Neural progenitor cell (in vitro differentiated cells): ENCODE results near the gene ZNF883. TPM values are rescaled to one million over a fixed set of nuclear protein-coding genes. Genes with fewer than 3 reads are reported as not detected.

Experiments
- DNase-seq: peaks from one replicate; pipeline ENCODE4 v3.0.0-alpha.2; 2016; ENCODE audit warnings: low spot score
- H2AFZ ChIP-seq: fragments of 200-600 bp; sonication (generic); replicated peaks from 2 replicates; pipeline ENCODE4 v1.6.1; 2016; ENCODE audit warnings: antibody characterized with exemption
- H3F3A ChIP-seq: fragments of 200-600 bp; sonication (generic); 2 replicates; pipeline ENCODE4 v1.6.1; 2016; ENCODE audit warnings: antibody characterized with exemption, low read depth
- H3K27ac ChIP-seq: fragments of 200-600 bp; sonication (generic); 2 replicates; pipeline ENCODE4 v1.5.1; 2016; ENCODE audit warnings: mild to moderate bottlenecking
- H3K27me3 ChIP-seq: fragments of 200-600 bp; sonication (generic); 2 replicates; pipeline ENCODE4 v1.6.1; 2016; ENCODE audit warnings: mild to moderate bottlenecking, moderate library complexity
- H3K36me3 ChIP-seq: fragments of 200-600 bp; sonication (generic); 2 replicates; pipeline ENCODE4 v1.5.1; 2016
- H3K4me1 ChIP-seq: fragments of 200-600 bp; sonication (generic); 2 replicates; pipeline ENCODE4 v1.6.1; 2016; ENCODE audit warnings: mixed run types
- H3K4me2 ChIP-seq: fragments of 200-600 bp; sonication (generic); 2 replicates; pipeline ENCODE4 v1.6.1; 2016
- H3K4me3 ChIP-seq: fragments of 200-600 bp; sonication (generic); 2 replicates; pipeline ENCODE4 v1.5.1; 2016
- H3K79me2 ChIP-seq: fragments of 200-600 bp; sonication (generic); 2 replicates; pipeline ENCODE4 v1.6.1; 2016; ENCODE audit warnings: low read depth
- H3K9ac ChIP-seq: fragments of 200-600 bp; sonication (generic); 2 replicates; pipeline ENCODE4 v1.6.1; 2016
- H3K9me3 ChIP-seq: fragments of 200-600 bp; sonication (generic); 2 replicates; pipeline ENCODE4 v1.5.1; 2016; ENCODE audit warnings: low read depth
- H4K20me1 ChIP-seq: fragments of 200-600 bp; sonication (generic); 2 replicates; pipeline ENCODE4 v1.6.1; 2016; ENCODE audit warnings: low read depth
- H3K27ac Mint-ChIP-seq: 3 replicates; pipeline ENCODE4 v1.8.0; 2021; ENCODE audit warnings: mixed read lengths
- H3K27me3 Mint-ChIP-seq: 2 replicates; pipeline ENCODE4 v1.8.0; 2022; ENCODE audit warnings: low read depth, mild to moderate bottlenecking, inconsistent platforms, moderate library complexity, mixed read lengths; ENCODE audit not compliant: insufficient read depth
- H3K36me3 Mint-ChIP-seq: 3 replicates; pipeline ENCODE4 v1.8.0; 2021; ENCODE audit warnings: mixed read lengths
- H3K4me1 Mint-ChIP-seq: 3 replicates; pipeline ENCODE4 v1.8.0; 2021; ENCODE audit warnings: mixed read lengths
- H3K4me3 Mint-ChIP-seq: 3 replicates; pipeline ENCODE4 v1.8.0; 2021; ENCODE audit warnings: mild to moderate bottlenecking, moderate library complexity, mixed read lengths
- H3K9me3 Mint-ChIP-seq: 3 replicates; pipeline ENCODE4 v1.8.0; 2020; ENCODE audit warnings: mixed read lengths
- CTCF ChIP-seq: fragments of 200-600 bp; sonication (generic); IDR thresholded peaks from 2 replicates; pipeline ENCODE4 v1.5.1; 2017; ENCODE audit warnings: antibody characterized with exemption, mild to moderate bottlenecking
- EZH2 ChIP-seq: fragments of 200-600 bp; sonication (generic); IDR thresholded peaks from 2 replicates; pipeline ENCODE4 v1.6.1; 2017; ENCODE audit warnings: antibody characterized with exemption, mild to moderate bottlenecking, moderate library complexity
- EZH2phosphoT487 ChIP-seq: fragments of 200-600 bp; sonication (generic); IDR thresholded peaks from 2 replicates; pipeline ENCODE4 v1.6.1; 2017; ENCODE audit warnings: antibody characterized with exemption
- total RNA-seq: library from RNA; depleted of rRNA; stranded (reverse); fragments of >200 nt; gene quantifications from 2 replicates; pipeline ENCODE4 v1.2.3, GENCODE V29; 2015; ENCODE audit warnings: low replicate concordance

The ZNF883 gene
- total RNA-seq, 1 donor from 2014 or later, result 20.0 TPM

DNA sequence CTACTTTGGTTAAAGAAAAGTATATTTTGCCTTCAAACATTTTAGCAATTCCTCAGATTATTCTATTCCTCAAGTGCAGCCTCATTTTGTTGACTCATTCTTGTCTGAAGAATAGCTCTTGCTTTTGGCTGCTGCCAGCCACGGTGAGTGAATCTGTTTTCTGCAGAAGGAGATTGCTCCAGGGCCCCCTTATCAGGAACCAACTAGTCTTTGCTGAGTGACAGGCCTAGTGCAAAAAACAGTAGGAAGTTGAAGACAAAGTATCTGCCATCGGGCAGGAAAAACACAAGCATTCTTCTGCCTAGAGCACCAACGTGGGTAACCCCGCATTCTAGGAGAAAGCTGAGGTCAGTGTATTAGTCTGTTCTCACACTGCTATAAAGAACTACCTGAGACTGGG, 42.3 kb downstream of the ZNF883 start:
- no peak overlapping the region for H3K27ac ChIP-seq
- no peaks in the 10 kb centered on the region for H3K79me2 ChIP-seq
- no peak overlapping the region for H3K4me3 ChIP-seq
- no peaks in the 10 kb centered on the region for H3K36me3 ChIP-seq
- H3K4me2 ChIP-seq, result no peak overlapping the region
- H3K4me1 ChIP-seq, result no peaks in the 10 kb centered on the region
- no peak overlapping the region for H2AFZ ChIP-seq
- Mint-ChIP-seq H3K4me1 (no peaks in the 10 kb centered on the region), H3K4me3 (no peak overlapping the region), H3K27me3 (peaks cover 13% of the 10 kb centered on the region), H3K36me3 (no peaks in the 10 kb centered on the region), H3K9me3 (peaks cover 2% of the 10 kb centered on the region), H3K27ac (no peak overlapping the region)
- DNase-seq, result no peak
- H4K20me1 ChIP-seq, result no peaks in the 10 kb centered on the region
- H3F3A ChIP-seq, result no peaks in the 10 kb centered on the region
- no peak overlapping the region for H3K9ac ChIP-seq
- no peak for TF ChIP-seq CTCF
- TF ChIP-seq EZH2phosphoT487, result no peak
- no peak for TF ChIP-seq EZH2
- no peaks in the 10 kb centered on the region for H3K9me3 ChIP-seq
- H3K27me3 ChIP-seq, result peaks cover 28% of the 10 kb centered on the region

GRCh38 chr9:112955550-112955949, 56.4 kb downstream of the ZNF883 start:
- H3K27ac ChIP-seq, result no peak overlapping the region
- H3K9ac ChIP-seq, result no peak overlapping the region
- TF ChIP-seq CTCF, result no peak
- no peak for TF ChIP-seq EZH2
- no peak for TF ChIP-seq EZH2phosphoT487
- H3K4me3 ChIP-seq, result no peak overlapping the region
- Mint-ChIP-seq H3K4me3 (no peak overlapping the region), H3K36me3 (no peaks in the 10 kb centered on the region), H3K27me3 (peaks cover 8% of the 10 kb centered on the region), H3K4me1 (no peaks in the 10 kb centered on the region), H3K27ac (no peak overlapping the region), H3K9me3 (no peaks in the 10 kb centered on the region)
- H3K4me2 ChIP-seq, result no peak overlapping the region
- no peaks in the 10 kb centered on the region for H3K36me3 ChIP-seq
- H3F3A ChIP-seq, result no peaks in the 10 kb centered on the region
- H2AFZ ChIP-seq, result no peak overlapping the region
- no peak for DNase-seq
- peaks cover 77% of the 10 kb centered on the region for H3K27me3 ChIP-seq
- no peaks in the 10 kb centered on the region for H4K20me1 ChIP-seq
- no peaks in the 10 kb centered on the region for H3K9me3 ChIP-seq
- H3K4me1 ChIP-seq, result no peaks in the 10 kb centered on the region
- no peaks in the 10 kb centered on the region for H3K79me2 ChIP-seq

- Histone ChIP-seq H3K4me1 (no peaks in the 10 kb centered on the region), H3K9ac (no peak overlapping the region), H3K27ac (no peak overlapping the region), H3K36me3 (no peaks in the 10 kb centered on the region), H3F3A (no peaks in the 10 kb centered on the region), H4K20me1 (no peaks in the 10 kb centered on the region), H3K27me3 (peaks cover 29% of the 10 kb centered on the region), H2AFZ (no peak overlapping the region), H3K9me3 (no peaks in the 10 kb centered on the region), H3K4me2 (no peak overlapping the region), H3K79me2 (no peaks in the 10 kb centered on the region), H3K4me3 (no peak overlapping the region)
- Mint-ChIP-seq H3K27me3 (peaks cover 19% of the 10 kb centered on the region), H3K4me3 (no peak overlapping the region), H3K27ac (no peak overlapping the region), H3K9me3 (peaks cover 13% of the 10 kb centered on the region), H3K4me1 (no peaks in the 10 kb centered on the region), H3K36me3 (no peaks in the 10 kb centered on the region)
- peak; percentile 50 for DNase-seq
- TF ChIP-seq CTCF (peak; percentile 62), EZH2phosphoT487 (no peak)
Measured at GRCh38 chr9:112945620-112946208, 66.3 kb downstream of the ZNF883 start.
